ENCODE data around the gene CHAF1A.

The CHAF1A gene

GRCh38 chr19:4362831-4363545 is 39.5 kb upstream of the CHAF1A start:
- H3K27me3 Mint-ChIP-seq, result no peaks in the 10 kb centered on the region
- H3K27ac Mint-ChIP-seq, result no peak overlapping the region
- no peak overlapping the region for H3K4me3 Mint-ChIP-seq
- no peaks in the 10 kb centered on the region for H3K9me3 Mint-ChIP-seq (ENCODE audit: low read depth)
- H3K36me3 Mint-ChIP-seq, result no peaks in the 10 kb centered on the region
- H3K4me1 Mint-ChIP-seq (ENCODE audit: low read depth), result peaks cover 4% of the 10 kb centered on the region

- Mint-ChIP-seq H3K36me3 (no peaks in the 10 kb centered on the region), H3K4me1 (ENCODE audit: low read depth) (peaks cover 8% of the 10 kb centered on the region), H3K9me3 (ENCODE audit: low read depth) (no peaks in the 10 kb centered on the region), H3K4me3 (no peak overlapping the region), H3K27ac (no peak overlapping the region), H3K27me3 (no peaks in the 10 kb centered on the region)
Observed at GRCh38 chr19:4363571-4364304, 38.7 kb upstream of the CHAF1A start.

- Mint-ChIP-seq H3K4me3 (no peak overlapping the region), H3K27ac (no peak overlapping the region), H3K4me1 (ENCODE audit: low read depth) (peaks cover 20% of the 10 kb centered on the region), H3K27me3 (no peaks in the 10 kb centered on the region), H3K36me3 (no peaks in the 10 kb centered on the region), H3K9me3 (ENCODE audit: low read depth) (no peaks in the 10 kb centered on the region)
Observed at GRCh38 chr19:4365341-4365740, 37.1 kb upstream of the CHAF1A start.

DNA sequence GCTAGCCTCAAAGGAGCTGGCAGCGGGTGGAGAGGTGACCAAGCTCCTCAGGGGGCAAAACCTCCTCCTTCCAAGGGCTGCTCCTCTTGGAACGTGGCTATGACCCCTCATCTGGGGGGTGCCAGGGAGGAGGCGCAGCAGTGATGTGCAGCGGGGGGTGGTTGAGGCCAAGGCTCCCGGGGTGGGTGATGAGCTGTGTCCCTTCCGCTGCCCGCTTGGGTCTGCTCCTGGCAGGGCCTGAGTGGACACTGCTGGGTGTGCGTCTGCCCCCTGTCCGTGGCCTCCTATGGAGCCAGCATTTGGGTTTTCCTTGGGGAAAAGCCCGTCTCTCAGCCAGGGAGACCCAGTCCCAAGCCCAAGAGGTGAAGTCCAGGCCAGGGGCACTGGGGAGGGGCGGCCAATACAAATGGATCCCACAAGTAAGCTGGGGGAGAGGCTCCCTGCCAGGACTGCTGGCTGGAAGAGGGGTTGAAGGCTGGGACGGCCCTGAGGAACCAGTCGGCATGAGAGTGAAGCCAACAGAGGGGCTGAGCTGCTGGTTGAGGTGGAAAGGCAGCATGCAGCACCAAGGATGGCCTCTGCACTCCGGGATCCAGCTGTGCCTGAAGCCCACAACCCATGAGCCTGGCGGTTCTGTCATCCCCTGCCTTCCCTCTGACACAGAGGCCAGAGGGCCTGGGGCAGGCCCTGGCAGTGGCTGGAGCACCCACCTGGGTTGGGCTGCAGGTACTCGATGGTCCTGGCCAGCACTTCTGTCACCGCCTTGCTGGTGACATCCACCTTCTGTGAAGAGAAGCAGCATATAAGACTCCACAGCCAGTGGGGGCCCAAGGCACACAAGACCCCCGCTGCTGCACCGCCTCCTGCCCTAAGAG is 36.4 kb upstream of the CHAF1A start:
- H3K4me1 Mint-ChIP-seq (ENCODE audit: low read depth), result peaks cover 26% of the 10 kb centered on the region
- no peaks in the 10 kb centered on the region for H3K27me3 Mint-ChIP-seq
- H3K9me3 Mint-ChIP-seq (ENCODE audit: low read depth), result no peaks in the 10 kb centered on the region
- no peak overlapping the region for H3K4me3 Mint-ChIP-seq
- H3K27ac Mint-ChIP-seq, result no peak overlapping the region
- H3K36me3 Mint-ChIP-seq, result no peaks in the 10 kb centered on the region

DNA sequence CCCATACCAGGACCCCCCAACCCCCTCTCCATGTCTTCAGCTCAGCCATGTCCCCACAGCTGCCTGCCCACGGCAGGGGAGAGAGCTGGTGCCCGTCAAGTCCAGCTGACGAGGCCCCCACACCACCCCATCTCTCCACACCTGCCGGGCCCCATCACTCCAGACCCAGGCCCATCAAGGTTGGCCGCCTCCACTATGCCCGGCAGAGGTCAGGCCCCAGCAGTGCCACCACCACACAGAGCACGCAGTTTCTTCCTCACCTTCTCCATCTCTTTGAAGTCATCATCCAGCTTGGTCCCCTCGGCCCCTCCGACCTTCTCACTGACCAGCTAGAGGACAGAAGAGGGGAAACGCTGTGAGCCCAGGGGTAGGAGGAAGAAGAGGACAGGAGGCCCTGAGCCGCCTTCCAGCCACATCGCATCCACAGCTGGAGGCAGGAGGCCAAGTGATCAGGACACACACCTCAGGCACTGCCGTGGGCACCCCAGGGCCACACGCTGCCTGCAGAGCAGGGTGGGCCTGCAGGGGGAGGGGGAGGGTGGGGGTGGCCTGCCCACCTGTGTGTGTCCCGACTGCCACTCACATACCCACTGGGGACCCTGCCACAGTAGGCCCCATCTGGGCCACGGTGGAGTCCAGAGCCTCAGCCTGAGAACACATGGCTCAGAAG is 35.6 kb upstream of the CHAF1A start:
- H3K36me3 Mint-ChIP-seq, result no peaks in the 10 kb centered on the region
- peaks cover 32% of the 10 kb centered on the region for H3K4me1 Mint-ChIP-seq (ENCODE audit: low read depth)
- H3K4me3 Mint-ChIP-seq, result no peak overlapping the region
- no peaks in the 10 kb centered on the region for H3K27me3 Mint-ChIP-seq
- no peak overlapping the region for H3K27ac Mint-ChIP-seq
- no peaks in the 10 kb centered on the region for H3K9me3 Mint-ChIP-seq (ENCODE audit: low read depth)

GRCh38 chr19:4367336-4367723 is 35.1 kb upstream of the CHAF1A start:
- no peaks in the 10 kb centered on the region for H3K9me3 Mint-ChIP-seq (ENCODE audit: low read depth)
- H3K27me3 Mint-ChIP-seq, result no peaks in the 10 kb centered on the region
- H3K27ac Mint-ChIP-seq, result no peak overlapping the region
- no peaks in the 10 kb centered on the region for H3K36me3 Mint-ChIP-seq
- H3K4me3 Mint-ChIP-seq, result no peak overlapping the region
- peaks cover 34% of the 10 kb centered on the region for H3K4me1 Mint-ChIP-seq (ENCODE audit: low read depth)

- Mint-ChIP-seq H3K36me3 (no peaks in the 10 kb centered on the region), H3K27ac (peak overlapping the region; percentile 79), H3K4me1 (ENCODE audit: low read depth) (peaks cover 37% of the 10 kb centered on the region), H3K27me3 (no peaks in the 10 kb centered on the region), H3K9me3 (ENCODE audit: low read depth) (no peaks in the 10 kb centered on the region), H3K4me3 (no peak overlapping the region)
Observed at GRCh38 chr19:4367781-4368127, 34.7 kb upstream of the CHAF1A start.

GRCh38 chr19:4368128-4368820 is 34.2 kb upstream of the CHAF1A start:
- Mint-ChIP-seq H3K9me3 (ENCODE audit: low read depth) (no peaks in the 10 kb centered on the region), H3K4me1 (ENCODE audit: low read depth) (peaks cover 38% of the 10 kb centered on the region), H3K27ac (peak overlapping the region; percentile 92), H3K4me3 (no peak overlapping the region), H3K36me3 (no peaks in the 10 kb centered on the region), H3K27me3 (no peaks in the 10 kb centered on the region)

GRCh38 chr19:4369109-4369887 is 33.1 kb upstream of the CHAF1A start:
- H3K27me3 Mint-ChIP-seq, result no peaks in the 10 kb centered on the region
- peaks cover 42% of the 10 kb centered on the region for H3K4me1 Mint-ChIP-seq (ENCODE audit: low read depth)
- no peaks in the 10 kb centered on the region for H3K36me3 Mint-ChIP-seq
- H3K4me3 Mint-ChIP-seq, result peak overlapping the region; percentile 83
- H3K27ac Mint-ChIP-seq, result peak overlapping the region; percentile 92
- H3K9me3 Mint-ChIP-seq (ENCODE audit: low read depth), result no peaks in the 10 kb centered on the region

- Mint-ChIP-seq H3K27me3 (no peaks in the 10 kb centered on the region), H3K4me1 (ENCODE audit: low read depth) (peaks cover 42% of the 10 kb centered on the region), H3K36me3 (no peaks in the 10 kb centered on the region), H3K4me3 (peak overlapping the region; percentile 83), H3K27ac (peak overlapping the region; percentile 92), H3K9me3 (ENCODE audit: low read depth) (no peaks in the 10 kb centered on the region)
Observed at GRCh38 chr19:4369888-4370260, 32.6 kb upstream of the CHAF1A start.

DNA sequence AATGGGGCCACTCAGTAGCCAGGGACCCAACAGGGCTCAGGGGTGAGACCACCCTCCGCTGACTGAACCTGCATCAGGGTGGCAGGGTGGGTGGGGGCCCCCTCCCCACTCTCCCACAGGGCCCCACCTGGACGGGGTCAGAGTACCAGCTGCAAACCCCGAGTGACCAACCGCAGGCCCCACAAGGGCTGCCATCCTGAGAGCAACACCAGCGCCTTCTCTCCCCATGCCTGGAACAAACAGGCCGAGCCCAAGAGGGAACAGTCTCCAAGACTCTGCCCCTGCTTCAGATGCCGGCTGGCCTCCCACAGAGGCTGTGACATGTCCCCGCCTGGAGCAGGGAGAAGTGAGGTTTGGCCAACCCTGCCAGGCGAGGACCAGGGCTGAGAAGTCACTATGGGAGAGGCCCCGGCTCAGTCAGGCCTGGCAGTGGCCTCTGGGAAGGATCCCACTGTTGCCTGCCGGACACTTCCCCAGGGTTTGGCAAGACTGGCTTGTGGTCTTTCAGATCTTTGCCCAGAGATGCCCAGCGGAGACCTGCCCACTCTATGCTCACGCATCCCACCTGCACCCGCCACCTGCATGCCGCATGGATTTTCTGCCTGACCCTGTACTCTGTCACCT is 31.9 kb upstream of the CHAF1A start:
- Mint-ChIP-seq H3K27me3 (no peaks in the 10 kb centered on the region), H3K36me3 (no peaks in the 10 kb centered on the region), H3K4me3 (peak overlapping the region; percentile 38), H3K4me1 (ENCODE audit: low read depth) (peaks cover 43% of the 10 kb centered on the region), H3K27ac (peak overlapping the region; percentile 54), H3K9me3 (ENCODE audit: low read depth) (no peaks in the 10 kb centered on the region)

DNA sequence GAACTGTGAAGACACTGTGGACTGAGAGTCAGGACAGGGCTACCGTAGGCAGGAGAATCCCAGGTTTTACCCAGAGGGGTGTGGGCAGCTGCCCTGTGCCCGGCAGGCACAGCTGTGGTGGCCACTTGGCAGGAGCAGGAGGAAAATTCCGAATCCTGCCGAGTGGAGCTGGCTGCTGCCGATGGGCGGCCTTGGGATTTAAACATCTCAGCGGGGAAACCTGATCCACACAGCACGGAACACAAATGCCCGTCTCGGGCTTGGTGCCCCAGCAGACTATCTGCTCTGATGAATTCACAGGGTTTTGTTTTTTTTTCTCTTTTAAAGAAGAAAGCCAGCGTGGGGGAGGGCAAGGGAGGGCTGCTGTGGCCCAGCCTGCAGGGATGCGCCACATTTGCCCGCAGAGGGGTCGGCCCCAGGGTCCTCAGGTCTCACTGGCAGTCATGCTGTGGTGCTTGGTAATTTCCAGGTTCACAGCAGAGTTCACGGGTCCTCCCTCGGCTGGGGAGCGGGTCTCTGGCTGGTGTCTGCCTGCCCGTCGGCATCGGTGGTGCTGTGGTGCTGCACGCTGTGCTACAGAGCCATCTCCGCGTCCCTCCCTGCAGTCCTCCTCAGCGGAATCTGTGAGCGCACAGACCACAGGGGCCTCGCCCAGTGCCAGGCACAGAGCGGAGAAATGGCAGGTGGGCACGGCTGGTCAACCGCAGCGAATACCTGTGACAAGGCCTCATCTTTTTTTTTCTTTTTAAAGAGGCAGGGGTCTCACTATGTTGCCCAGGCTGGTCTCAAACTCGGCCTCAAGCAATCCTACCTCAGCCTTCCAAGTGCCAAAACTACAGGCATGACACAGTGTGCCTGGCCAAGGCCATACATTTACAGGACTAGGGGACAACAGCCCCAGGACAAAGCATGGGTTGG is 30.9 kb upstream of the CHAF1A start:
- no peak overlapping the region for H3K4me3 Mint-ChIP-seq
- H3K4me1 Mint-ChIP-seq (ENCODE audit: low read depth), result peaks cover 53% of the 10 kb centered on the region
- H3K27ac Mint-ChIP-seq, result peak overlapping the region; percentile 50
- no peaks in the 10 kb centered on the region for H3K27me3 Mint-ChIP-seq
- H3K36me3 Mint-ChIP-seq, result no peaks in the 10 kb centered on the region
- H3K9me3 Mint-ChIP-seq (ENCODE audit: low read depth), result no peaks in the 10 kb centered on the region
